COLO668 (cell line): ENCODE data around the gene RUNDC3A.

Experiments used
- DNase-seq: peaks from one replicate; lab custom pipeline; 2025; ENCODE audit not compliant: unreplicated experiment; lab: John Stamatoyannopoulos, UW

RUNDC3A gene

GRCh38 chr17:44308320-44308818, at the start of gene RUNDC3A:
Gene RUNDC3A (plus strand): TSS chr17:44308601. CDS start chr17:44308833, 232 bp downstream.
- peak; percentile 62 for DNase-seq

GRCh38 chr17:44258811-44259351, 49.5 kb upstream of the RUNDC3A start:
- DNase-seq, result no peak

- DNase-seq, result no peak
These were observed 48.1 kb upstream of the RUNDC3A start for GRCh38 chr17:44260296-44260695.

- DNase-seq, result no peak
These were observed 45.7 kb upstream of the RUNDC3A start for GRCh38 chr17:44262654-44263225.

- no peak for DNase-seq
These were observed 45.0 kb upstream of the RUNDC3A start for GRCh38 chr17:44263345-44263902.

- DNase-seq, result no peak
These were observed 41.8 kb upstream of the RUNDC3A start for GRCh38 chr17:44266402-44267164.

- no peak for DNase-seq
These were observed 41.3 kb upstream of the RUNDC3A start for GRCh38 chr17:44267165-44267455.

GRCh38 chr17:44267818-44268490, 40.4 kb upstream of the RUNDC3A start, which contains the start of gene SLC4A1:
Gene SLC4A1 (minus strand): TSS chr17:44268135. CDS start chr17:44262866, 5,269 bp downstream.
- DNase-seq, result no peak

GRCh38 chr17:44268709-44269534, 39.5 kb upstream of the RUNDC3A start:
- DNase-seq, result no peak

- DNase-seq, result no peak
These were observed 38.7 kb upstream of the RUNDC3A start for GRCh38 chr17:44269535-44270240.

GRCh38 chr17:44272321-44272951, 36.0 kb upstream of the RUNDC3A start:
- DNase-seq, result no peak

GRCh38 chr17:44272954-44273353, 35.4 kb upstream of the RUNDC3A start:
- no peak for DNase-seq

- no peak for DNase-seq
These were observed 34.8 kb upstream of the RUNDC3A start for GRCh38 chr17:44273607-44274006.

- DNase-seq, result no peak
These were observed 30.4 kb upstream of the RUNDC3A start for GRCh38 chr17:44277976-44278375.

- DNase-seq, result no peak
These were observed 29.1 kb upstream of the RUNDC3A start for GRCh38 chr17:44279346-44279665.

- DNase-seq, result no peak
These were observed 28.6 kb upstream of the RUNDC3A start for GRCh38 chr17:44279666-44280391.

GRCh38 chr17:44280392-44280937, 27.9 kb upstream of the RUNDC3A start:
- no peak for DNase-seq

GRCh38 chr17:44281570-44281969, 26.8 kb upstream of the RUNDC3A start:
- no peak for DNase-seq

- DNase-seq, result no peak
These were observed 26.1 kb upstream of the RUNDC3A start for GRCh38 chr17:44282264-44282663.
